MM.1S (cell line): Measurements from ENCODE around the gene SNTA1.

Experiments used
- DNase-seq: peaks from one replicate; pipeline ENCODE4 v3.0.0-alpha.2; 2015
- H2AFZ ChIP-seq: fragments of 300-600 bp; sonication (generic); 2 replicates; pipeline ENCODE4 v1.6.0; 2016; ENCODE audit warnings: antibody characterized with exemption, low read length
- H3F3A ChIP-seq: fragments of 300-600 bp; sonication (generic); 2 replicates; pipeline ENCODE4 v1.6.1; 2016; ENCODE audit warnings: mild to moderate bottlenecking, antibody characterized with exemption, low read length, moderate library complexity, mixed read lengths; ENCODE audit not compliant: insufficient read depth
- H3K27ac ChIP-seq: fragments of 300-600 bp; sonication (generic); 2 replicates; pipeline ENCODE4 v1.5.1; 2016; ENCODE audit warnings: mild to moderate bottlenecking, low read length
- H3K27me3 ChIP-seq: fragments of 300-600 bp; sonication (generic); replicated peaks from 2 replicates; pipeline ENCODE4 v1.6.0; 2016; ENCODE audit warnings: low read length; ENCODE audit not compliant: insufficient read depth
- H3K36me3 ChIP-seq: fragments of 300-600 bp; sonication (generic); replicated peaks from 2 replicates; pipeline ENCODE4 v1.6.1; 2016; ENCODE audit warnings: mild to moderate bottlenecking, low read length, mixed read lengths; ENCODE audit not compliant: insufficient read depth
- H3K4me1 ChIP-seq: fragments of 300-600 bp; sonication (generic); 2 replicates; pipeline ENCODE4 v1.6.1; 2016; ENCODE audit warnings: low read length, mixed read lengths
- H3K4me2 ChIP-seq: fragments of 300-600 bp; sonication (generic); 2 replicates; pipeline ENCODE4 v1.6.0; 2016; ENCODE audit warnings: low read depth, low read length
- H3K4me3 ChIP-seq: fragments of 300-600 bp; sonication (generic); 2 replicates; pipeline ENCODE4 v1.5.1; 2016; ENCODE audit warnings: low read length, mixed read lengths
- H3K79me2 ChIP-seq: fragments of 300-600 bp; sonication (generic); 2 replicates; pipeline ENCODE4 v1.6.1; 2016; ENCODE audit warnings: mixed run types, low read length, mixed read lengths
- H3K9ac ChIP-seq: fragments of 300-600 bp; sonication (generic); 2 replicates; pipeline ENCODE4 v1.6.1; 2016; ENCODE audit warnings: low read length, mixed read lengths
- H3K9me2 ChIP-seq: fragments of 300-600 bp; sonication (generic); replicated peaks from 2 replicates; pipeline ENCODE4 v1.6.1; 2016; ENCODE audit warnings: mild to moderate bottlenecking, low read length, mixed read lengths; ENCODE audit not compliant: insufficient read depth
- H3K9me3 ChIP-seq: fragments of 300-600 bp; sonication (generic); replicated peaks from 2 replicates; pipeline ENCODE4 v1.6.1; 2016; ENCODE audit warnings: mild to moderate bottlenecking, low read length, mixed read lengths; ENCODE audit not compliant: insufficient read depth
- H4K20me1 ChIP-seq: fragments of 300-600 bp; sonication (generic); 2 replicates; pipeline ENCODE4 v1.6.1; 2016; ENCODE audit warnings: mild to moderate bottlenecking, low read length, moderate library complexity, mixed read lengths; ENCODE audit not compliant: insufficient read depth
- CTCF ChIP-seq: fragments of 300-600 bp; sonication (generic); IDR thresholded peaks from 2 replicates; pipeline ENCODE4 v1.5.1; 2016; ENCODE audit warnings: antibody characterized with exemption, low read length, mixed read lengths
- EZH2 ChIP-seq: fragments of 300-600 bp; sonication (generic); optimal IDR thresholded peaks from 2 replicates; pipeline ENCODE3; 2017; ENCODE audit warnings: low read depth, mild to moderate bottlenecking, antibody characterized with exemption, low read length, mixed read lengths
- EZH2phosphoT487 ChIP-seq: fragments of 300-600 bp; sonication (generic); IDR thresholded peaks from 2 replicates; pipeline ENCODE4 v1.6.1; 2018; ENCODE audit warnings: antibody characterized with exemption, low read length

Gene SNTA1

GRCh38 chr20:33477386-33478234, 34.0 kb upstream of the SNTA1 start:
- no peaks in the 10 kb centered on the region for H3K9me3 ChIP-seq
- H2AFZ ChIP-seq, result no peak overlapping the region
- no peak overlapping the region for H3K27ac ChIP-seq
- H3K27me3 ChIP-seq, result no peaks in the 10 kb centered on the region
- TF ChIP-seq CTCF, result no peak
- TF ChIP-seq EZH2phosphoT487, result no peak
- no peak for TF ChIP-seq EZH2
- no peaks in the 10 kb centered on the region for H4K20me1 ChIP-seq
- H3K4me1 ChIP-seq, result no peaks in the 10 kb centered on the region
- H3F3A ChIP-seq, result no peaks in the 10 kb centered on the region
- no peaks in the 10 kb centered on the region for H3K79me2 ChIP-seq
- no peaks in the 10 kb centered on the region for H3K36me3 ChIP-seq
- H3K9ac ChIP-seq, result no peak overlapping the region
- H3K9me2 ChIP-seq, result no peaks in the 10 kb centered on the region
- DNase-seq, result no peak
- no peak overlapping the region for H3K4me3 ChIP-seq
- no peak overlapping the region for H3K4me2 ChIP-seq

- Histone ChIP-seq H3K79me2 (no peaks in the 10 kb centered on the region), H3K4me1 (no peaks in the 10 kb centered on the region), H3F3A (no peaks in the 10 kb centered on the region), H4K20me1 (no peaks in the 10 kb centered on the region), H3K4me2 (no peak overlapping the region), H3K27me3 (no peaks in the 10 kb centered on the region), H2AFZ (no peak overlapping the region), H3K9ac (no peak overlapping the region), H3K9me2 (no peaks in the 10 kb centered on the region), H3K27ac (no peak overlapping the region), H3K9me3 (no peaks in the 10 kb centered on the region), H3K36me3 (no peaks in the 10 kb centered on the region), H3K4me3 (no peak overlapping the region)
- no peak for DNase-seq
- TF ChIP-seq EZH2phosphoT487 (no peak), CTCF (no peak), EZH2 (no peak)
Observed at GRCh38 chr20:33475381-33476152, 32.0 kb upstream of the SNTA1 start.

GRCh38 chr20:33474963-33475362, 31.4 kb upstream of the SNTA1 start:
- H3K4me2 ChIP-seq, result no peak overlapping the region
- H3K4me3 ChIP-seq, result no peak overlapping the region
- no peaks in the 10 kb centered on the region for H3K9me2 ChIP-seq
- no peaks in the 10 kb centered on the region for H3K4me1 ChIP-seq
- H2AFZ ChIP-seq, result no peak overlapping the region
- H3K9ac ChIP-seq, result no peak overlapping the region
- H3K27ac ChIP-seq, result no peak overlapping the region
- no peaks in the 10 kb centered on the region for H4K20me1 ChIP-seq
- TF ChIP-seq EZH2 (no peak), CTCF (no peak), EZH2phosphoT487 (no peak)
- H3K9me3 ChIP-seq, result no peaks in the 10 kb centered on the region
- no peaks in the 10 kb centered on the region for H3F3A ChIP-seq
- H3K79me2 ChIP-seq, result no peaks in the 10 kb centered on the region
- DNase-seq, result no peak
- H3K27me3 ChIP-seq, result no peaks in the 10 kb centered on the region
- H3K36me3 ChIP-seq, result no peaks in the 10 kb centered on the region
